HG03571 (cell line): ENCODE data around the gene RAB3C.

ENCODE experiments used
- ATAC-seq: cut with Tn5 transposase; IDR thresholded peaks from one replicate; pipeline ENCODE4 v1.9.1; 2021; ENCODE audit not compliant: unreplicated experiment

Gene RAB3C

DNA sequence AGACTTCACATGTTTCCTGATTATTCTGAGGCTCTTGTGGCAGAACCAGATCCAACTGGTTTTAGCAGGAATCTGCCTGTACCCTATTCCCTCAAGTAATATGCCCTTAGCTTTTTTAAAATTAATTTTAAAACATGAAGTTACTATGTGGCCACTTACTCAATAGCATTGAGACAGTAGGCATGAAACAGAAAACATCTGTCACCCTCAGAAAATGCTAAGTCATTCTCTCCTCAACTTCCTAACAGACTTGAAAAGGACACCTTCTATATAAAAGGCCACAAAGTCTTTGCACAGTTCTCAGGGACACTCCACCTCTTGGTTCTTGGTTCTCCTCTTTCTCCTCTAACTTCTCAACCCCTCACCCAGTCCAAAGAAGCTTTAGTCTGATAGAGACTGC lies 277.8 kb downstream of the RAB3C start:
- ATAC-seq, result no peak

DNA sequence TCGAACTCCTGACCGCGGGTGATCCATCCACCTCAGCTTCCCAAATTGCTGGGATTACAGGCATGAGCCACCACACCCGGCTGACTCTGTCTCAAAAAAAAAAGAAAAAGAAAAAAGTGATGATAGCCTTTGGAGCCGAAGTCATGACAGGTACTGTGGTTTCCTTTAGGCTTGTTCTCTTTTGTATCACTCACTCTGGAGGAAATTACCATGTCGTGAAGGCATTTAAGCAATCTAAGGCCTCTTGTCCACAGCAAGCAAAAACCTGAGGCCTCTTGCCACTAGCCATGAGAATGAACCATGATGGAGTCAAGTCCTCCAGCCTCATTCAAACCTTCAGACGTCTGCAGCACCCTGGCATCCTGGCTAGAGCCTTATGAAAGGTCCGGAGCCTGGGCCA lies 286.1 kb downstream of the RAB3C start:
- no peak for ATAC-seq

DNA sequence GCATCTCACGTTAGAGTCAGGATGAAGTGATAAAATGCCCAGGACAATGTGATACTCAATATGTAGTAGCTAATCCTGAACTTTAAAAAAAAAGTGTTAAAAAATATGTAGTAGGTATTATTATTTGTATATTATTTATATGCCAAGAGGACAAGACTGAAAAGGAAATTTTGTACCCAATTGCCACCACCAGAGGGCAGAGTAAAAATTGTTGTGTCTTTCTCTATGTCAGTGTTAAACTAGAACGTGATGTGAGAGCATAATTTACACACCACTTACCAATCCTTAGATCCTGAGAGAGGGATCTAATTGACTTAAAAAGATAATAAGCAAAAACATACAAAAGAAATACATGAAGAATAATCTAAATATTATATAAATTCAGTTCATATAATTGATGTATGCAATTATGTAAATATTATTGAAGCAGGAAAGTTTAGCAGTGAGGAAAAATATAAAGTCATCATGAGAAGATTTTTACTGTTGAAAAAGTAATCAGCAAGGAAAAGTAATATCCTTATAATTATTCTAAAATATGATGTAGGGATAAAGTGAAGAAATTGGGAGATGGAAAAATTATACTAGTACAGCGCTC lies 288.9 kb downstream of the RAB3C start:
- ATAC-seq, result no peak

DNA sequence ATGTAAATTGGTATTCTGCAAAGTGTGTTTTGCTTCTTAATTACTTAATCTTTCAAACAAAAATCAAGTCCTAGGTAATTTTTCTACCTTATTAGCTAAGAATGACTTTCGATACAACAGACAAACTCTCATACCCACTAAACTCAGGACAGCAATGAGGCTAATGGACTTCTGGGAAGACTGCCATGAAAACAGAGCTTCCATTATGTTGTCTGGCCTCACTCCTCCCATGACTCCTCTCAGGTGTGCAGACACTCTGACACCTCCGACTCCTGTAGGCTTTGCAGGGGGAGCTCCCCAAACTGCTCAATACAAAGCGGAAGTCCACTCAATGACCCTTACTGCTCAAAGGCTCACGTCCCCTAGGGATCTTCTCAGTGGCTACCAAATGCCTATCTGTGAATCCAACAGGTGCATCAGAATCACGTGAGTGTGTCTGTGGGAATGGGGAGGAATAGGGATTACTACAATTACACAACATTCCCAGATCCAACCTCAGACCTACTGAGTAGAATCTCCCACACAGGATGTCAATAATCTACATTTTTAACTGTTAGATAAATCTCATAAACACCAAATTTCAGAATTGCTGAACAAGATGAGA lies 289.9 kb downstream of the RAB3C start:
- no peak for ATAC-seq

DNA sequence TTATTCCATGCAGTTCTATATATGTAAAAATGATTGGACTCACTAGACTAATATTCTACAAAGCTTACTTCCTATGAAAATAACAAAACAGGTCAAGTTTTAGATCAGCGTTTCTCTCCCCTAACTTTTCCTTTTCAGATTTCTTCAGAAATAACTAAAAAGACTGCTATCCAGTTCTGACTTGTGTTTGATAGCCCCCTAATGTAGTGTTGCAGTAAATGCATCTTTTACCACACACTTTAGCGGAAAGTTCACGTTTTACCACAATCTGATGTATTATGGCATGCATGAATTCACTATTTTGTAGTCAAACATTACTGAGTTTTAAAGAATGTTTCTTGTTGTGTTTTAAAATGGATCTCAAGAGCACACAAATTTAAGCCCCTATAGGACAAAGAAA lies 292.7 kb downstream of the RAB3C start:
- no peak for ATAC-seq

DNA sequence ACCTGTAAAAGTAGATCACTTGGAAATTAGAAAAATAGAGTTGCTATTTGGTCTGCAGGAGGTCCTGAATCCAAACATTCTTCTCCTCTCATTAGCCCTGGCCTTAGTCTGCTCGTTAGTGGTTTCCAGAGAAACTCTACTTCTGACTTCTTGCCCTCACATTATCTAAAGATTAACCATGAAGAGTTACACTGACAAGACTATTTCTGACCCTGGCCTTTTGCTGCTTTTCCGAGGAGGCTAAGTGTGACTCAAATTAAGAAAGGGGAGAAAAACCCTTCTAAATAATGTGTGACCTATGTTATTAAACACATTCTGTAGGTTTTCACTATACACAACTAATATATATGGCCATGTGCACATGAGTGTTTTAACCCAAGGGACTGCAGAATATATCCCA lies 302.4 kb downstream of the RAB3C start:
- ATAC-seq, result peak; percentile 74

DNA sequence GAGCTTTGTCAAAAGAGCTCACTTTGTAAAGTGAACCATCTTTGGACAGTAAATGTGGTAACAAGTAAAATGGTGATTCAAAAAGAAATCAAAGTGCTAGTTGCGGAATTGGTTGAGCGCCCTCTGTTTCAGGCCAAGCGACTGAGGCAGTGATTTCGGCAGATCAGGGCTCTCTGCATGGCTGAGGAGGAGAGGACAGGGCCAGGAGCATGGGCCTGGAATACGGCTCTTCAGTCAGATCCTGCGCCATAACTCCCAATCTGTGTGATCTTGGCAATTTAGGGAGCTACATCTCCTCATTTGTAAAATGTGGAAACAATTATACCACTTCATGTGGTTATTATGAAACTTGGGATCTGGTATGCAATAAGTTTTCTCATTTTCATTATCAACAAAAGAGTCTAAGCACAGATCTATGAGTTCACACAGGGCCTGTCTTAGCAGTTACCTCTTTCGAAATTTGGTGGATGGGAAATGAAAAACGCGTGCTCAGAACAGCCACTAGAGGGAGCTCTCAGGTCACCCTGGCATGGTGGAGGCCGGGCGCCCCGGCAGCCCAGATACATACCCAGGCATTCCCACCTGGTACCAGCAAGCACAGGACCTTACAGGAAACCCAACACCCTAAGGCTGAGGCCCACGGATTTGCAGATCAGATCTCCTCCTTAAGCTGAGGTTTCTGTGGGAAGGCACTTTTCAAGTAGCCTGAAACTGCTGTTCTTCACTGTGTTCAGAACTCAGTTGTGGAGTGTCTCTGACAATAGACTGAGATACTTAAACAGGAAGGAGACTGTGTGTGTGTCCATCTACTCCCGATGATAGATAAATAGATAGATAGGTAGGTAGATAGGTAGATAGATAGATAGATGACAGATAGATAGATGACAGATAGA lies 303.7 kb downstream of the RAB3C start:
- ATAC-seq, result peak; percentile 62

DNA sequence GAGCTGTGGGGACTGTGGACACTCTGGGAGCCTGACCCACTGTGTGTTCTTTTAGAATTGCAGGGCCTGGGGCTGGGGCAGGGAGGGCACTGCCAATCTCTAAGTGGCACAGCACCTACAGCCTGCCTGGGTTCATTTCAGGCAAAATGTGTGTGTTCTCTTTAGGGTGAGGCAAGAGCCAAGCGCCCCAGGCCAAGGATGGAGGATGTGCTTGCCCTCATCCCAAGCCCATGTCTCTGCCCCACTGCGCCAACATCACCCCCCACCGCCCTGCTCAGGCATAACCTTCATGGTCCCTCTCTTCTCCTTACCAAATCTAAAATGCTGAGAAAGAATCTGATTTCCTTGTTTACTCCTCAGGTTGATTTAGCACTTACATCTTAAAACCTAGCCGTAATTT lies 304.4 kb downstream of the RAB3C start:
- ATAC-seq, result no peak

DNA sequence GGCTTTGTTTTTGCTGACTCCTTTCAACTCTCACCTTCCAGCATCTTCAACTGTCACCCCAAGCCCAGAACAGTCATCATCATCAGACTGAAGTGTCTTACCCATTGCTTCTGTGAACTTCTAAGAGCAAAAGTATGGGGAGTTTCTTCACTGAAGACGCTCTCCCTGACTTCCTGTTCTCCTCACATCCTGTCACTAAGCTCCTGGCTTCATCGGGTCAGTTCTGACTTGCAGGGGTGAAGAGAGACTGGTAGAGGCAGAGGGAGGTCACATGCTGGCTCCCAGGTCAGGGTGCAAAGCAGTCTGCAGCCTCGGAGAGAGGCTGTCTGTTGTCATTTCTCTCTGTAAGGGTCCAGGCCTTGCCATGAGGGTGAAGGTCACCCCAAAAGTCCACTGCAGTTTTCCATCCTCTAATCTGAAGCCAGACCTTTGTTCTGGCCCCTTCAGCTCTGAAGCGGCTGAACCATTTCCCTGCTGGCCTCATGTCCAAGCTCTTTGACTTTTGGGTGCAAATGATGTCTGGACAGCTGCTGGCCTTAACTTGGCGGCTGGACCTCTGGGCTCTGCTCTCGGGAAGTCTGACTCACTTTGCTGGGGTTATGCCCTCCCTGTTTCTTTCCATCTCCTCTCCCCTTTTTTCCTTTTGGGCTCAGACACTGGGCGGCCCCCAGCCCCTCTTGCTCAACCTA lies 305.0 kb downstream of the RAB3C start:
- no peak for ATAC-seq

DNA sequence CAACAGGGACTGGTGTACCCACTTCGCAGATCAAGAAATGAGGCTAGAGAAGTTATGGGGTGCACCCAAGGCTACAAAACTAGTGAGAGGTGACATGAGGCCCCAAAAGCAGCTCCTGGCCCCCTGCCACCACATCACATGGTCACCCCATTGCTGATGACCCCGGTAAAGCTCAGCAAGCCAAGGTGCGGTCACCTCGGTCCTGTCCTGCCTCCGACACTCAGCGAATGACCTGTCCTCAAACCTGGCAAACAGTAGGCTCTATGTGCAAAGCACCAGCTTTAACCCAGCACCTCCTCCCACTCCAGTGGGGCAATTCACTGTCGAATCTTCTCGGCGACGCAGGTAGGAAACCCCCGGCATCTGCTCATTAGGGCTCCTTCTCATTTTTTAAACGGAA lies 307.4 kb downstream of the RAB3C start:
- ATAC-seq, result no peak

DNA sequence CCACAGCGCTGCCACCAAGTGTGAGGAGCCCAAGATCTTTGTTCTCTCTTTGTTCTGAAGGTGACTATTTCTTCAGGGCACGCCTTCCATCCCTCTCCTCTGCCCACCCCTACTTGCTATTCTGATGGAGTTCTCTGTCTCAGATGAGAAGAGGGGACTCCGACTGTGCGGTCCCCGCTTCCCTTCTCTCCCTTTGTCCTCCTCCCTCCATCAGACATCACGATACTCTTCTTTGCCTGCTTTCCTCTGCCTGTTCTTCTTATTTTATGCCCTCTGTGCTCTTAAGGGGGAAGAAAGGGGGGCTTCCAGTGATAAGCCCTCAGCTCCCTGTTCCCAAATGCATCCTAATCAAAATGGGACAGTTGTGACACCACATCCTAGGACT lies 307.8 kb downstream of the RAB3C start:
- ATAC-seq, result no peak

DNA sequence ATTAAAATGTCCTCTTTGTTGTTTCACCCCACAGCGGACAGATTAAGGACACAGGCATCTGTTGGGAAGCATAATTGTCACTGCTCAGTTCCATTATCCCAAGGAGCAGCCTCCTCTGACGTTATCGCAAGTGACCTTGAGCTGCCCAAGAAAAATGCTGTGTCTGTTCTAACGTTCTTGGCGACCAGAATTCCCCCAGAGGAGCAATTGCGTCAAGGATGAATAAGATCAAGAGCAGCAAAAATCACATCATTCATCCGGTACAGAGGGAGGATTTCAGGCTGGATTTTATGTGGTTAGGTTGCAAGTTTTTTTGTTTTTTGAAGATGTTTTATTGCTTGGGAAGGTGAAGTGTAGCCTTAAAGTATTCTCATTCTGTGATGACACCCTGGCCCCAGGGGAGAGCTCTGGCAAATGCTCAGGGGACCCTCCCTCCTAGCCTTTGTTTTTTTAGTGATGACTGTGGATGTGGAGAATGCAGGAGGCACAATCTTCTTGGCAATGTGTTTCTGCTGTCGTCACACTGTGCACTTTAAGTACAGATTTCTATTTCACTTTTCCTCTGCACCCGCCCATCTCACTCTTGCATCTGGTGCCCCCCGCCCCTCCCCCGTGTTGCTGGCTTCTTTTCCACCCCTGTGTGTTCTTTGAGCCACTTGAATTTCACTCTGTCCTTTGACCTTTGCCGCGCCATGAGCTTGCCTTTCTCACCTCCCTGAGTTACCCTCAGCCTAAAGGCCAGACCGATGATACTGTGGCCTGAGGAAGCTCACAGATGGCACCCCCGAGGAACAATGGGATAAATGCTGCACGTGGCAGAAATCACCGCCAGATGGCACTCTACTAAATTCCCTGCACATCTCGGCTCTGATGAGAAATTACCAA lies 308.5 kb downstream of the RAB3C start:
- peak; percentile 62 for ATAC-seq

DNA sequence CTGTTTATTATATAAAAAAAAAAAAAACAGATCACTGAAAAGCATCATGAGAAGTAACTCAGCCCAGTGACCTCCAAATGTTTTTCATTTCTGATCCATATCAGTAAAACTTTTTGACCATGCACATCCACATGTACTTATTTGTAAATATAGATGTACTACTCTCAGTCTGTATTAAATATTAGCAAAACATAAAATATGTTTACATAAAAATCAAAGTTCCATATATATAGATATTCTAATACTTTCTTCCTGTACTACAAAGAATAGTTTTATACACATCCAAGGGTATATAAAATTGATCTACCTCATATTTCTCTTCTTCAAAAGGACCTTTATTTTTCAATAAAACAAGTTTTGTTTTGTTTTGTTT lies 309.1 kb downstream of the RAB3C start:
- no peak for ATAC-seq

DNA sequence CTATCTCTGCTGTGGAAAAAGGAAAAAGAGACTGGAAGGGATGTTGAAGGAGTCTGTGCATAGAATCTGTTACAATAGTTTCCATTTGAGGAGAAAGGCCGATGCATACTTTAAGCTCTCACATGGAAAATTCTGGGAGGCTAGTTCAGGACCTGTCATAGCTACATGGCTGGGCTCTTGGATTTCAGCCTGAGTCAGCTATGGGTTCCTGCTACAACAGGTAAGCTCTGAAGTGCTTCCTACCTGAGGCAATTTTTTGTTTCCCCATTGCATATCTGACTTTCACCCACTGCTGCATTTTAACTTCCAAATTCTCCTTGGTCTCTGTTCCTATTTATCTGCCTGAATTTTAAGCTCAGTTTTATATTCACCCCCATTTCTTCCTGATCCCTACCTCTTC lies 310.7 kb downstream of the RAB3C start:
- no peak for ATAC-seq

DNA sequence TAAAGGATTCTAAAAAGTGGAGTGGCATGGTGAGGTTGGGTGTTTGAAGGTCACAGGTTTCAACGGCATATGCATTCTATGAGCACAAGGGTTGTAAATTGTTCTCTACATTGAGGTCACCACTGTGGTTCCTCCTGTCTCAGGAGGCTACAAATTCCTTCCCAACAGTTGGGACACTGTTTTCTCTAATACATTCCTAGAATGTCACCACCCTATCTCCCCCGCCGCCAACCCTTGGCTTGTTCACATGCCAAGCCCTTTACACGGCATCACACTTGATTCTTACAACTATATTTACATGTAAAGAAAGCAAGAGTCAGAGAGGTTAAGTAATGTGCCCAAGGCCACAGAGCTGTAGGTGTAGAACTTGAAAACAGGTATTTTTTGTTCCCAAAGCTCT lies 315.1 kb downstream of the RAB3C start:
- no peak for ATAC-seq

DNA sequence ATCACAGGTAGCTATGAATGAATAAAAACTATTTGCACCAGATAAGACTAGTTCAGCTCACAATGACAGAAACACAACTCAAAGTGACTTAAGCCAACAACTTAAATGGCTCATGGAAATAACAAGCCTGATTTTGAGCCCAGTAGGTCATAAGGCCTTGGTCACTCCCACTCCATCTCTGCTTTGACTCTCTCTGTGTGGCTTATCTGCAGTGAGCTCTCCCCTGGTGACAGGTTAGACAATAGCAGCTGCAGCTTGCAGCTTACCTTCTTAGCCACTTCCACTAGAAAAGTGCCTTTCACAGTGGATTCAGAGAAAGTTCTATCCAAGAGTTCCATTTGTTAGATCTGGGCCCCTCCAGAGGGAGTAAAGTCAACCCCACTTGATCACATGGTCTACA lies 315.7 kb downstream of the RAB3C start:
- no peak for ATAC-seq

DNA sequence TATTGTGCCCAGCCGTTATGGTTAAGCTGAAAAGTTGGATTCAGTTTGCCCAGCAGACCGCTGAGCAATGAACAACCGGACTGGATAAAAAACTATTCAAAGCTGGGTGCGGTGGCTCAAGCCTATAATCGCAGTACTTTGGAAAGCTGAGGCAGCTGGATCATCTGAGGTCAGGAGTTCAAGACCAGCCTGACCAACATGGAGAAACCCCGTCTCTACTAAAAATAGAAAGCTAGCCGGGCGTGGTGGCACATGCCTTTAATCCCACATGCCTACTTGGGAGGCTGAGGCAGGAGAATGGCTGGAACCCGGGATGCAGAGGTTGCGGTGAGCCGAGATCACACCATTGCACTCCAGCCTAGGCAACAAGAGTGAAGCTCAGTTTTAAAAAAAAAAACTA lies 318.4 kb downstream of the RAB3C start:
- ATAC-seq, result no peak

DNA sequence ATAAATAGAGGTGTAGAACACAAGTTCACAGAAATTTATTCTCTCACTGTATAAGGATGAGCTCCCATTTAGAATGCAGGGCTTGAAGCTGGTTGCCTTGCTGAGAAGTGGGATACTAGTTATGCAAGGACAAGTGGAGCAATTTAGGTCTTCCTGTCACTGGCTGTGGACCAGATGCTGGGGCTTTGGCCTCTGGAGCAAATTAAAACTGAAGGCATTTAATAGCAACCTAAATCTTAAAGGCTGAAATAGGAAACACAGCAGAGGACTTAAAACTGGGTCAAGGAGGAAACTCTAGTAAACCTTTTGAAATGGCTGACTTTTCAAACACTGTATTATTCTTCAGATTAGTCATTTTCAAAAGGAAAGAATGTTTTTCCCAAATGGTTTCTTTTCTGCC lies 319.4 kb downstream of the RAB3C start:
- ATAC-seq, result no peak

DNA sequence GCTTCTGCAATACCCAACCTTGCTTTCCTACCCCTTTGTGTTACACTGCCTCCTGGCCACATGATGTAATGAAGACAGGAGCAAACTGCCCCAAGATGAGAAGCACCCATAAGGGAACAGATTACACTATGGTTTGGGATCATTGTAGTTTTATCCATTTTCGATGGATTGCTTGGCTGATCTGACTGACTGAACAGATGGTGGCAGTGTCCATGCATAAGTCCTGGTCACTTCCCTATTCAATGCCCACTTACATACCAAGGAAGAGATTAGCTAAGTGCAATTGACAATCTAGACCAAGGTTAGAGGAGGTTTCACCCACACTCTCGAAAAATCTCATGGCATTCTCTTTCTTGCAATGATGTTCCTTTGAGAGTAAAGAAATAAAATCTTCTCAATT lies 319.9 kb downstream of the RAB3C start:
- no peak for ATAC-seq

DNA sequence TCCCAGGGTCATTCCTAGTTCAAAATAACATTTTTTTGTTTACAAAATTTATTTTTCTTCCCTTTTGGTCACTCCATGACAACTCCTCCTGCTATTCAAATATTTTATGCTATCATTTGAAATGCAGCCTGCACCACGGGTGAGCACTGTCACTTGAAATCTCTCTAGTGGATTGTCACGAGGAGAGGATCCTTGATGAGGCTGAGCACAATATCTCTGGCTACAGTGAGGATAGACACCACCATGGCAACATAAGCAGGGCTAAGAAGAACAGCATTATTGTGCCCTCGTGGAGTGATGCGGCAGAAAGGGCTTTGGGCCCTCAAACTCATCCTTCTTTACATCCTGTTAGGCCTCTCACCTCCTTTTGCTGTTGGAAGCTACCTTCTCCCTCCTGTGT lies 321.9 kb downstream of the RAB3C start:
- ATAC-seq, result no peak

DNA sequence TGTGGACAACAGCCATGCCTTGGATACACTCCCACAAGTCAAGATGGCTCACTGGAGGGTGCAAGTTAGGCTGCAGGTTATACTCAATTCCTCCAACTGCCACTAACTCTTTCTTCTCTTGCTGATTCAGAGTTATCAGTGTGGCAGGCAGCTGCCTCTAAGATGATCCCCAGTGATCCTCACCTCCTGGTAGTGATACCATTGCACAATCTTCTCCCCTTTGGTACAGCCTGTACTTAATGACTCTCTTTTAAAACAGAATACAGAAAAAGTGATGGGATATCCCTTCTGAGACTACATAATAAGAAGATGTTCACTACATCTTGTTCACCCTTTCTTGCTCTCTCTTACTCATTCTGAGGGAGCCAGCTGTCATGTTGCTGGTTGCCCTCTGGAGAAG lies 323.1 kb downstream of the RAB3C start:
- ATAC-seq, result no peak
